Hepatocyte (in vitro differentiated cells): ENCODE data around the gene HDHD2.

ENCODE experiments used
- EZH2 ChIP-seq: fragments of 200-600 bp; sonication (generic); IDR thresholded peaks from 2 replicates; pipeline ENCODE4 v1.6.1; 2016; ENCODE audit warnings: antibody characterized with exemption, mild to moderate bottlenecking, borderline replicate concordance
- EZH2phosphoT487 ChIP-seq: fragments of 200-600 bp; sonication (generic); IDR thresholded peaks from one replicate; pipeline ENCODE4 v1.6.1; 2018; ENCODE audit warnings: antibody characterized with exemption, mild to moderate bottlenecking, low read depth, moderate library complexity; ENCODE audit not compliant: unreplicated experiment, severe bottlenecking
- TF ChIP-seq, protein P1 (sequence below): fragments of 200-600 bp; sonication (generic); IDR thresholded peaks from 2 replicates; pipeline ENCODE4 v1.5.1; 2016; ENCODE audit warnings: antibody characterized with exemption, mild to moderate bottlenecking; ENCODE audit not compliant: poor library complexity

DNA sequence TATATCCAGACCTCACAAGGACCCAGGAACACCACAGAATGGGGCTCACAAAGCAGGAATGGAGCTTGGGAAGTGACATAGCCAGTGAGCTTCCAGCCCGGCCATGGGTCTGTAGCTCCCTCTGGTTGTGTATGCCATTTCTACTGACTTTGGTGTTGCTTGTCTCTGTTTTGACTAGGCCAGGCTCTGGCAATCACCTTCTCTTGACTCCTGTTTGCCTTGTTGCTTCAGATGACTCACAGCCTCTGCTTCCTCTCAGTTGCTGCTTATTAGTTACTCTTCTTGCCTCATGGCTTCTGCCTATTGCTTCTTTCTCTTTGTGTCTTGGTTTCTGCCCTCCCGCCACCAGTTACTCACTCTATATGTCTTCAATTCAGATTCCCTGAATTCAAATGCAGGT is 41.7 kb upstream of the HDHD2 start:
- TF ChIP-seq, protein P1, sequence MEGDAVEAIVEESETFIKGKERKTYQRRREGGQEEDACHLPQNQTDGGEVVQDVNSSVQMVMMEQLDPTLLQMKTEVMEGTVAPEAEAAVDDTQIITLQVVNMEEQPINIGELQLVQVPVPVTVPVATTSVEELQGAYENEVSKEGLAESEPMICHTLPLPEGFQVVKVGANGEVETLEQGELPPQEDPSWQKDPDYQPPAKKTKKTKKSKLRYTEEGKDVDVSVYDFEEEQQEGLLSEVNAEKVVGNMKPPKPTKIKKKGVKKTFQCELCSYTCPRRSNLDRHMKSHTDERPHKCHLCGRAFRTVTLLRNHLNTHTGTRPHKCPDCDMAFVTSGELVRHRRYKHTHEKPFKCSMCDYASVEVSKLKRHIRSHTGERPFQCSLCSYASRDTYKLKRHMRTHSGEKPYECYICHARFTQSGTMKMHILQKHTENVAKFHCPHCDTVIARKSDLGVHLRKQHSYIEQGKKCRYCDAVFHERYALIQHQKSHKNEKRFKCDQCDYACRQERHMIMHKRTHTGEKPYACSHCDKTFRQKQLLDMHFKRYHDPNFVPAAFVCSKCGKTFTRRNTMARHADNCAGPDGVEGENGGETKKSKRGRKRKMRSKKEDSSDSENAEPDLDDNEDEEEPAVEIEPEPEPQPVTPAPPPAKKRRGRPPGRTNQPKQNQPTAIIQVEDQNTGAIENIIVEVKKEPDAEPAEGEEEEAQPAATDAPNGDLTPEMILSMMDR, result no peak
- TF ChIP-seq EZH2phosphoT487 (no peak), EZH2 (no peak)
